ENCODE data around the gene GJB2.
"Not testable (repeated sequence)": the region's sequence is repeated elsewhere in the genome, so short reads cannot be mapped to it uniquely, and the experiment has no call there.

The GJB2 gene

DNA sequence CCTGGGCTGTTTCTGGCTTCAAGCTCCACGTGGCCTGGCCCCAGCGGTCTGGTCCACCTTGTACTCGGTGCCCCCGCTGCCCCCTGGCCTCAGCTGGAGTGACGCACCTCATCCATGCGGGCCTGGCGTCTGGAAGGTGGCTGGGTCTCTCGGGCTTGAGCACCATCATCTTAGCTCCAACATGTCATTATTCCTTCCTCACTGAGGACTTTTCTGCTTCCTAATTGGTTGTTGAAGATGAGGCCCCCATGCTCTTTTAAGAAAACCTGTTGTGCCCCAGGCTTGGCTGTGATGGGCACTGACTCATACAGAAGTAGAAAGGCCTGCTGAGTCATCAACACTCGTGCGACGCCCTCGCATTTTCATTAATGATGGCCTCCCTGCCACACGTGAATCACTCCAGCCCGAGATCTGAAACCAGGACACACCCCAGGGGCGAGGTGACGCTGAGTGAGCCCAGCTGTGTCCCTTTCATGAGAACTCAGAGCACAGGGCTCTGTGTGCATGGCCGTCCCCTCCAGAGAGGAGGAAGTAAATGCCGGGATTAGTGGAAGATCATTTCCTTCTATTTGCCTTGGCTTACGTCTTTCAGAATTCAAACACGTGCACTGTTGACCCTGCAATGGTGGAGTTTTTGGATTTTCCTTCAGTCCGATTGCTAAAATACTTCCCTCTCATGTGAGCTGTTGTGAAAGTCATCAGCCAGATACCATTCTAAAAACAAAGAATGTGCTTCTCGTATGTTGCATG, 17.9 kb downstream of the GJB2 start:
- in situ Hi-C loops (cut with HindIII; ENCODE audit: low pct_ligation_motif_present, low pct_unique_long_range_greater_than_20kb, low sequenced_read_pairs) = no loop called here
- peak; percentile 85 for DNase-seq

DNA sequence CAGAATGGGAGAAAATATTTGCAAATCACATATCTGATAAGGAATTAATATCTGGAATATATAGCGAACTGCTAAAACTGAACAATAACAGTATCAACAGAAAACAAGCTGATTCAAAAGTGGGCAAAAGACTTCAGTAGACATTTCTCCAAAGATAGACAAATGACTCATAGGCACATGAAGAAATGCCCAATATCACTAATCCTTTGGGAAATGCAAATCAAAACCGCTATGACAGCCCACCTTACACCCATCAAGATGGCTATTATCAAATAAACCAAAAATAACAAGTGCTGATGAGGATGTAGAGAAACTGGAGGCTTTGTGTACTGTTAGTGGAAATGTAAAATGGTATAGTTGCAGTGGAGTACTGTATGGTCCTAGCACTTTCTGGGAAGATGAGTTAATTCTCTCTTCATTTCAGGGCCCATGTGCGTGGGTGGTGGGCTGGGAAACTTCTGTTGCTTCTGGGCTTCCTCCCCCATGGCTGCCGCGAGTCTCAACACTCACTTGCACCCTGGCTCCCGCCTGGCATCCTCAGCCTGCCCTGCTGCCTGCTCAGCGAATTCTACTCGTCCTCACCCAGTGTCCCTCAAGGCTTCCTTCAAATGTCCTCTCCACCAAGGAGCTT, 19.5 kb downstream of the GJB2 start:
- in situ Hi-C loops (cut with HindIII; ENCODE audit: low pct_ligation_motif_present, low pct_unique_long_range_greater_than_20kb, low sequenced_read_pairs) = no loop called here
- no peak for DNase-seq

DNA sequence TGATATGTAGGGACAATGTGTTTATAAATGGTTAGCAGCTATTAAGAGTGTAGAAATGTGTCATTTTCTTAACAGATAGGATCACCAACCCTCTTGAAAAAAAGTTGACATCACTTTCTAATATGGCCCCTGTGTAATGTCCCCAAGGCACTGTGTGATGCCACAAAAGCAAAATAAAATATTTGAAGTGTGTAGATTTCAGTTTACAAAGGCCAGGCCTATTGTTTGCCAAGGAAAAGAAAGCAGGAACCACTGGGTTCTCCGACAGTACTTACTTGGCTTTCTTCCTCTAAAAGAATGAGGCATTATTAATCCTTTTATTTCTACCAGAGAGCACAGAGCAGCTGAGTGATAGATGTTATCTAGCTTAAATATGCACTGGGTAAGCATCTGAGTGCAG, 21.4 kb downstream of the GJB2 start:
- no peak for DNase-seq
- in situ Hi-C loops (cut with HindIII; ENCODE audit: low pct_ligation_motif_present, low pct_unique_long_range_greater_than_20kb, low sequenced_read_pairs) = no loop called here

DNA sequence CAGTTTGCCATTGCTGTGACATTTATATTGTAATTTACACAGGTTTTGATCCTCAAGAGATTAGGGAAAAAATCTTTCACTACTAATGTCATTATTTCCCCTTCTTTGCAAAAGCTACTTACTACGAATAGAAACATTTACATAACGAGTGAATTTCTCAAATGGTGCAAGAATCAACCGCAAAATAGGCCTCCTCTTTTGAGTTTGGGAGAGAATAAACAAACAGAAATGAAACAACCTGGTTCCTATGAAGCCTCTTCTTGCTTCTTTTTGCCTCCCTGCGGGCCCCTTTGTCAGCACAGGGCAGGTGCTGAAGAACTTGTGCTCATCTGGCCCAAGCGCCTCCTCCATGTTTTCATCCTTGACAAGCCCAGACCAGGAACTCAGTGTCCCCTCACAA, 21.8 kb downstream of the GJB2 start:
- DNase-seq = no peak
- in situ Hi-C loops (cut with HindIII; ENCODE audit: low pct_ligation_motif_present, low pct_unique_long_range_greater_than_20kb, low sequenced_read_pairs) = no loop called here

DNA sequence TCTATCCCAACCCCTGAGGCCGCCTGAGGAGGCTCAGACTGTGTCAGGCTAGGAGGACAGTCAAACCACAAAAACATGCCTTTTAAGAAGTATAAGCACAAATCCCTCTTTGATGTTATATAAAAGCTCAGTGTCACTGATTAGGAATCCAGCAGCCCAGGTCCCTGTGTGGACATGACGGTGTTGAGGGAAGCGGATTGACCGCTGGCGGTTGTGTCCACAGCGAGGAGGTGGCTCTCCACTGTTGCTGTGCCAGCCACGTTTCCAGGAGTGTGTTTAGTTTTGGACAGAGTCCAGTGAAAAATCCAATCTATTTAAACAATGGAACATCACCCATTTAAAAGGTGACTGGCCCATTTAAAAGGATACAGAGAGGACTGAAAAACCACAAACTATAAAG, 24.3 kb downstream of the GJB2 start:
- in situ Hi-C loops (cut with HindIII; ENCODE audit: low pct_ligation_motif_present, low pct_unique_long_range_greater_than_20kb, low sequenced_read_pairs) = no loop called here
- no peak for DNase-seq

DNA sequence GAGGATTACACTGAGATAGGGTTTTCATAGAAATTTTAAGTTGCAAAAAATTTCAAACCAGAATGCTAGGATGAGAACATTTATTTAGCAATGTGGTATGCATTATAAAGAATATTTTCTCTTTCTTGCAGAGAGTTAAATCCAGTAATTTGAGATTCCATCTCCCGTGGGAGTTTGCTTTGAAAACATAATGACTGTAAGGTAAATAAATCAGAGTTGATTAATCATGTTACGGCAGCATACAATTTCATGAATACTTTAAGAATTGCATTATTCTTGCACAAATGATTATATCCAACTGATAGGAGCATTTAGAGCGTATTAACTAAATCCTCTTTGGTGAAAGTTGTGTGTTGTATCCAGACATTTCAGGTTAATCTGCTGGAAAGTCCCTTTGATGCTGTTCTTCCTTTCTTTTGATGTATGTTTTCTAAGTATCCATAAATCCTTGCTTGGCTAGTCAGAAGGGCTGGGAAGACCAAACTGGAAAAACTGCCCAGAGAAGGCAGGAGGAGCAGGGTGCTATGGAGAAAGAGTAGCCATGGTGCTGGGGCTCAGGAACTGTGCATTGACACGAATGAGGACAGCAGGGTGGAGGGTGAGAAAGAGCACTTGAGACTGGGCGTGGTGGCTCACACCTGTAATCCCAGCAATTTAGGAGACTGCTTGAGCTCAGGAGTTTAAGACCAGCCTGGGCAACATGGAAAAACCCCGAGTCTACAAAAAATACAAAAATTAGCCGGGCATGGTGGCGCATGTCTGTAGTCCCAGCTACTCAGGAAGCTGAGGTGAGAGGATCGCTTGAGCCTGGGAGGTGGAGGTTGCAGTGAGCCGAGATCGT, 27.1 kb downstream of the GJB2 start:
- in situ Hi-C loops (cut with HindIII; ENCODE audit: low pct_ligation_motif_present, low pct_unique_long_range_greater_than_20kb, low sequenced_read_pairs) = no loop called here
- DNase-seq = no peak

DNA sequence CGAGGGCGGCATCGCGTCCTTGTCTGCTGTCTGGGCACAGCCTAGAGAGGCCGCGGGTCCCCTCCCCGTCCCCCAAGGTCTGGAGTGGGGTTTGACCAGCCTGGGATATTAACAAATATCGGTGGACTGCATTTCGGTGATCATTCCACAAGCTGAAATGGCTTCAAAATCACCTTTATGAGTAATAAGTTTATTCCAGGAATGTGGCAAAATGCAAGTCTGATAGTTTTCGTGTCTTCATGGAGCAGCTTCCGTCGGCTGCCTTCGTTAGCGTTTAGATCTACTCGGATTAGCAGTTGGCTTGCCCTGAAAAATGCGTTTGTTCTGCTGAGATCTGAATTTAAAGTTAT, 30.8 kb downstream of the GJB2 start:
- no peak for DNase-seq
- in situ Hi-C loops (cut with HindIII; ENCODE audit: low pct_ligation_motif_present, low pct_unique_long_range_greater_than_20kb, low sequenced_read_pairs) = no loop called here

DNA sequence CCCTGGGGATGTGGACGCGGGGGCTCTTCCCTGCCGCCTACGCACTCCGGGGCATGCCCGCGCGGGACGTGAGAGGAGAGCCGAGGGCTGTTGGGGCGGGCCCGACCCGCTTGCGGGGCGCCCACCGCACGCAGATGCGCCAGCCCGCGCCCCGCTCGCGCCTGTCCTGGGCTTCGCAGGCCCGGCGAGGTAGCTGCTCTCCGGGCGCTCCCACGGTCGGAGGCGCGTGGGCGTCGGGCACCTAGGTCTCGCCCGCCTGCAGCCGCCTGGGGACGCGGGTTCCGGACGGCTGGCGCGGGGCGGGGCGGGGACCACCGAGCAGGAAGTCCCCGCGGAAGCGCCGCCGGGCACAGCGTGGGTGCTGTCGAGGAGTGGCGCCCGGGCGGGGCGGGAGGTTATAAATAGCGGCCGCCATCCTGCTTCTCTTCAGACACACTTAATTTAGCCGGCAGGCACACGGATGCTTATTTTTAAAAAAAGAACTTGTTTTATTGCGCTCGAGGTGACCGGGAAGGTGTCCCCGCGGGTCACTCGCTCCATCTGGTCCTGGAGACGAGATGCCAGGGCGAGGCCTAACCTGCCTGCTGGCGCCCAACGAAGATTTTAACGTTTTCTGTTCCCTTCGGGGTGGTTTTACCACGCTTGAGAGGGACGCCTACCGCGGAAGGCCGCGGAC, 31.3 kb downstream of the GJB2 start:
- DNase-seq = no peak
- in situ Hi-C loops (cut with HindIII; ENCODE audit: low pct_ligation_motif_present, low pct_unique_long_range_greater_than_20kb, low sequenced_read_pairs) = no loop called here

DNA sequence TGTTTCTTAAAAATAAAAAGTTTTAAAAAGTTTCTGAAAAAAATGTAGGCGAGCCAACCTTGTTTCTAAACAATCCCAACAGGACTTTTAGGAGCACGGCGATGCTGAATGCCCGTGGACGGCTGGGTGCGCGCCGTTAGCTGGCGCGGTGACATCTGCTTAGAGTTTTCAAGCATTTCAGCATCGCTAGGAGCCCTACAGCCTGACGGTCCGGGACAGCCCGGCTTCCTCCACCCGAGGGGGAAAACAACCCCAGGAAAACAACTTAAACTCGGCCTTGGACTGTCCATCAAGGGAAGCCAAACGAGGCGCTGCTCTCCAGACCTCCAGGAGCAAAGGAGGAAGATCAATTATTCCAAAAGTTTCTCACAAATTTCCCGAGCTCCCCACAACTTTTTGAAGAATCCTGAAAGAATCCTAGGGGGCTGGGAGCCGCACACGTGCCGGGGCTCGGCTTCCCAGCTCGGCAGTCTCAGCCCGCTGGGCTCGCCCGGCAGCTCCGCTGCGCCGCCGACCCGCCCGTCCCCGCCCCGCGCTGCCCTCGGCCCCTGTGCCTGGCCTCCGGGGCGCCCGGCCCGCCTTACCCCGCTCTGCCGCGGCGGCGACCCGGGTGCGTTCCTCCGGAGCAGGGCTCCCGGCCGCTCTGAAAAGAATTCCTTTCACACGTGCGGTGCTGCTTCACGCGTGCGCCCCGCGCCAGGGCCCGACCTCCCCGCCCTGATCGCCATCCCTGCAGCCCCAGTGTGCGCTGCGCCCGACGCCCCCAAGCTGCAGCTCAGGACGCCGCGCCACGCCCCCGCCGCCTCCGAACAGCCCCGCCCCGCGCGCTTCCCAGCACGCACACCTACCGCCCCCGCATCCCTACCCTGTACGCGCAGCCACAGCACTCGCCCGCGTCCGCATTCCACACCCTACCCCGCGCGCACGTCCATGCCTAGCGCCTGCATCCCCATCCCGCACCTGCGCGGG, 32.1 kb downstream of the GJB2 start, which contains the start of gene GJA3:
TSS of gene GJA3 (minus strand) at position 747 of the 969 bp plus-strand sequence. CDS start 17,764 bp downstream, outside the sequence.
- peak; percentile 20 for DNase-seq
- in situ Hi-C loops (cut with HindIII; ENCODE audit: low pct_ligation_motif_present, low pct_unique_long_range_greater_than_20kb, low sequenced_read_pairs) = no loop called here

DNA sequence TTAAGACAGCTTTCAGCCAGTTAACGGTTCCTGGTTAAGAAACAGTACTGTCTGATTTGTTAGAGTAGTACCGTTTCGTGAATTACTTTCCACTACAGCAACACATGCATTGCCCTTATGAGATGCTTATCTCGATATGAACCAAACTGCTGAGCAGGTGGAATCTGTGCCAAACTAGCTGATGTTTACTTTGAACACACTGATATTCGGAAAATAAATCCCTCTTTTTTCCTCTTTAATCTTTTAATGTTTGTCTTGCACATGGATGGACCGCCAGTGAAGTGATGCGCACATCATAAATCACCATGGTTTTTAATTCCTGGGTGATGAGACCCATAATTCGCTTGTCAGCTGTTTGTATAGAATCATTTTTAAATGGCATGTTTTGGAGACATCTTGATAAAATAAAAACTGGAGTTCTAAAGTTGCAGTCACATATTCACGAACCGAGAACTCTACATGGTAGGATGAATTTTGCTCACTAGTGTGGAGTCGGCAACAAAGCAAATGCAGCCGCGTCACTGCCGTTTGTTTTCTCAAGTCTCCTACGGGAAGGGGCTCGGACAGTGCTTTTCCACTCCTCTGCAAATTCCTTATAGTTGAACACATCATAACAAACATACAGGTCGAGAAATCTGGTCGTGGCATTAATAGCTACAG, 33.0 kb downstream of the GJB2 start:
- in situ Hi-C loops (cut with HindIII; ENCODE audit: low pct_ligation_motif_present, low pct_unique_long_range_greater_than_20kb, low sequenced_read_pairs) = no loop called here
- peak; percentile 2 for DNase-seq

DNA sequence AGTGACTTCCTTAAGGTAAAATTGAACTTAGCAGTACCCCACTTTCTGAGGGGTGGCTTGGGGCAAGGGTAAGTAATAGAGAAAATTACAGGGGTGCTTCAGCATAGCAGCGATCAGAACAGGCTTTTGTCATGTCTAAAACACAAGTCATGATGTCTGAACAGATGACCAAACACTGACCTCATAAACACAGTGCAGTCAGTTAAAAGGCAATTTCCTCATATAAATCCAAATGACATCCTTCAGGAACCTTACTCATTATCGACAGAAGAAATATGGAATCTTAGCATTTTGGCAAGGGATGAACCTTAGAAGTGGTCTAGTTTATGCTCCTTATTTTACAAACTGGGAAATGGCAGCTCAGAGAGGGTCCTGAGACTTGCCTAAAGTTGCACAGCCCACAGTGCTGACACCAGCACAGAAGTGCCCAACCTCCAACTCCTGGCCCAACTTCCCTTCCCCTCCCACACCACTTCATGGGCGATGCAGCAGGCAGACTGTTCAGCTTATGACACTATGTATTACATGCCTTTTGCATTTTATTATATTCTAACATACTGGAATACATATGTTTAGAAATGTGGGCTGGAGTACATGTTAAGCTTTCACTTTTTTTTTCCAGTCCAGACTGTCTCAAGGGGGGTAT, 35.5 kb downstream of the GJB2 start:
- no peak for DNase-seq
- in situ Hi-C loops (cut with HindIII; ENCODE audit: low pct_ligation_motif_present, low pct_unique_long_range_greater_than_20kb, low sequenced_read_pairs) = no loop called here

DNA sequence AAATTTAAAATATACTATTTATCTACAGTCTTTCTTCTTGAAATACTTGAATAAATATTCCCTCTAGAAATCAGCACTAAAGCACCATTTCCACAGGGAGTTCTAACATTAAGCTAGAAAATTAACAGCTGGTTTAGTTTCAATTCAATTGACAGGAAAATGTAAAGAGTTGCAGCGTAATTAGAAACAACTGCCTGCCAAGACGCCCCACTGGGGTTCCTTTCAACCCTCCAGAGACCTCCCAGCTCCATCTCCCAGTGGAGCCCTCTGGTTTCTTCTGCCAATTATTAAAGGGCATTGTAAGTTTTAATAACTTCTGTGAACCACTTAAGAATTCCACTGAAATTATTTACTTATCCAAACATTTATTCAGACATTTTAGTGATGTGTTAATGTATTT, 36.0 kb downstream of the GJB2 start:
- no peak for DNase-seq
- in situ Hi-C loops (cut with HindIII; ENCODE audit: low pct_ligation_motif_present, low pct_unique_long_range_greater_than_20kb, low sequenced_read_pairs) = no loop called here

DNA sequence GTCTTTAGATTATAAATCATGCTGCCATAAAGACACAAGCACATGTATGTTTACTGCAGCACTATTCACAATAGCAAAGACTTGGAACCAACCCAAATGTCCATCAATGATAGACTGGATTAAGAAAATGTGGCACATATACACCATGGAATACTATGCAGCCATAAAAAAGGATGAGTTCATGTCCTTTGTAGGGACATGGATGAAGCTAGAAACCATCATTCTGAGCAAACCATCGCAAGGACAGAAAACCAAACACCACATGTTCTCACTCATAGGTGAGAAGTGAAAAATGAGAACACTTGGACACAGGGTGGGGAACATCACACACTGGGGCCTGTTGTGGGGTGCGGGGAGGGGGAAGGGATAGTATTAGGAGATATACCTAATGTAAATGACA, 39.4 kb downstream of the GJB2 start:
- DNase-seq; in situ Hi-C loops (cut with HindIII; ENCODE audit: low pct_ligation_motif_present, low pct_unique_long_range_greater_than_20kb, low sequenced_read_pairs): not testable (repeated sequence)

DNA sequence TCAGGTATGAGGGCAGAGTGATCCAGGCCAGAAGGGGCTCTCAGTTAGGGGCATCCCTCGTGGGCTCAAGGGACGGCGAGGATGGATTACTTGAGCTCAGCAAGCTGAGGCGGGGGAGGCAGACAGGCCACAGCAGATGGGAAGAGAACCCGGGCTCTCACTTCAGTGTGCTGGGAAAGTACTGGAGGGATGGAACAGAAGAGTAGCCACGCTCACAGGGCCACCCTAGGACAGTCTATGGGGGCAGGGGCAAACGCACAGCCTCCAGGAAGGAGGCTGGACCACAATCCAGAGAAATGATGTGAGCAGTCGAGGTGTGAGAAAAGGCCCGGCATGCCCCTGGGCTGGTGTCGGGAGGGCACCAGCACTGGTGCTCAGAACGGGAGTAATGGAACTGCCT, 41.1 kb downstream of the GJB2 start:
- no peak for DNase-seq
- in situ Hi-C loops (cut with HindIII; ENCODE audit: low pct_ligation_motif_present, low pct_unique_long_range_greater_than_20kb, low sequenced_read_pairs) = no loop called here

DNA sequence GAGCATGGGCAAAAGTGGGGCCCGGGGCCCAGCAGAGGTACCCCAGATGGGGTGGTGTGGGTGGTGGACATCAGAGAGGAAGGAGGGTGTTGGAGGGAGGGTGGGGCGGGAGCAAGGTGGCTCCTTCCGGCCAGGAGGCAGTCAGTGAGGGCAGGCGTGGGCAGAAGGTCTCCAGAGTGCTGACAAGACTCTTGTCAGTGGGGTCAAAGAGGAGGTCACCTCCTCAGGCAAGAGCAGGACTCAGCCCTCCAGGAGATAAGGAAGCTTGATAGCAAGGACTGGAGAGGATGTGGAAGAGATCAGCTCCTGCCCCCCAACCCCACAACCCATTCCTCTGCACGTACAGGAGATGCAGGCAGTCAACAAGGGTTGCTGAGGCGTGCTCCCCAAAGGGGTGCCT, 41.7 kb downstream of the GJB2 start:
- DNase-seq = no peak
- in situ Hi-C loops (cut with HindIII; ENCODE audit: low pct_ligation_motif_present, low pct_unique_long_range_greater_than_20kb, low sequenced_read_pairs) = no loop called here

DNA sequence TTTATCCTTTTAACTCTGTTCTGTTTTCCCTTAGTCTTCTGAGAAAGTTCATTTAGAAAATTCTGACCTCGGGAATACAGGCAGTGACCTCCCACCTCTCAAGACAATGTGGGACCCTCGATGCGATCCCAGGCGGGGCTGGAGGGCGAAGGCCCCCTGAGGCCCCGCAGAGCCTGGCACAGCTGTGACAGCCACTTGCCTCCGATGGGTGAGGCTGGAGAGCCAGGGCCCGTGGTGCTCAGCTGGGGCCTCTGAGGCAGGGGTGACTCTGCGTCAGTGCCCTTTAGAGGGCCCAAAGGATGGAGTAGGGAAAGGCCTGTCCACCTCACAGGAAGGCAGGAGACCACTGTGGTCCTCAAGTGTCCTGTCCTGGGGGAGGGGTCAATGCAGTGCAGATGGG, 42.2 kb downstream of the GJB2 start:
- DNase-seq = no peak
- in situ Hi-C loops (cut with HindIII; ENCODE audit: low pct_ligation_motif_present, low pct_unique_long_range_greater_than_20kb, low sequenced_read_pairs) = no loop called here

DNA sequence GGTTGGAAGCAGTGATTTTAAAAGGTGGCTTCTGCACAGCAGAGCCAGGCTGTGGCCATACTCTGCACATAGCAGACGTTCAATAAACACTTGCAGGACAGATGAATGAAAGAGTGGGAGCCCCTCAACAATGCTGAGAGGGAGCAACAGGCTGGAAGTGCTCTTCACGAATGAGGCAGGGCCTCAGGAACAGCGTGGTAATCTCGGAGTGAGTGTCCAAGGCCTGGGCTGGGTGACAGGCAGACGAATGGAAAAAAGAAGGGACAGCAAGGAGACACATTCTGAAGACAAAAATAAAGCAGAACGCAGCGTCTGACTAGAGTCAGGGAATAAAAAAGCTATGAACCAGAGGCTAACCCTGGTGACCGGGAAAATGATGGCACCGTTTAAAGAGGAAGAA, 43.0 kb downstream of the GJB2 start:
- no peak for DNase-seq
- in situ Hi-C loops (cut with HindIII; ENCODE audit: low pct_ligation_motif_present, low pct_unique_long_range_greater_than_20kb, low sequenced_read_pairs) = no loop called here

Measured in ACHN (cell line).